BJ (cell line): ENCODE results near the gene AP1S2. TPM values are rescaled to one million over a fixed set of nuclear protein-coding genes. Genes with fewer than 3 reads are reported as not detected.
A peak's percentile ranks its signal among the peaks of the same experiment; 100 is the strongest.

ENCODE experiments used
- CTCF ChIA-PET: fragments of 350-600 bp; formaldehyde crosslinking; extraction: SDS; loops from one replicate; lab custom pipeline; 2021; ENCODE audit warnings: antibody characterized with exemption, inconsistent platforms; lab: Yijun Ruan, JAX
- POLR2A ChIA-PET: fragments of 300-600 bp; sonication (Branson Sonifier 250); formaldehyde crosslinking; extraction: SDS; loops from one replicate; lab custom pipeline; 2021; ENCODE audit warnings: antibody characterized with exemption; lab: Charles Lee
- DNase-seq: peaks from one replicate; pipeline ENCODE4 v3.0.0-alpha.2; 2011; ENCODE audit warnings: low read depth
- H3K27me3 ChIP-seq: 2 replicates; pipeline ENCODE4 v1.6.0; 2011; ENCODE audit warnings: low read length; ENCODE audit not compliant: control insufficient read depth, insufficient read depth
- H3K36me3 ChIP-seq: 2 replicates; pipeline ENCODE4 v1.5.1; 2011; ENCODE audit warnings: low read length; ENCODE audit not compliant: control insufficient read depth, insufficient read depth
- H3K4me3 ChIP-seq: 2 replicates; pipeline ENCODE4 v1.5.1; 2011; ENCODE audit warnings: low read depth, mild to moderate bottlenecking, control low read depth, low read length
- CTCF ChIP-seq: IDR thresholded peaks from 2 replicates; pipeline ENCODE4 v1.5.1; 2011; ENCODE audit warnings: low read depth, mild to moderate bottlenecking, control low read depth, inconsistent platforms, low read length, moderate library complexity; ENCODE audit not compliant: insufficient read depth
- polyA minus RNA-seq: library from RNA; depleted of rRNA, polyadenylated mRNA; stranded (reverse); fragments of >200 nt; gene quantifications from 2 replicates; pipeline ENCODE4 v1.2.3, GENCODE V29; 2011; rRNA and poly(A)+ RNA removed
- polyA plus RNA-seq: library from polyadenylated mRNA; depleted of rRNA; stranded (reverse); fragments of >200 nt; gene quantifications from 2 replicates; pipeline ENCODE4 v1.2.3, GENCODE V29; 2011; rRNA removed

The AP1S2 gene
- polyA plus RNA-seq: 14.8 and 32.5 TPM in 2 replicates
- polyA minus RNA-seq: 9.6 and 11.4 TPM in 2 replicates

GRCh38 chrX:15854712-15855567 lies at the start of gene AP1S2:
AP1S2 (minus strand) TSS chrX:15854813; CDS start chrX:15852524, 2,289 bp downstream.
- H3K4me3 ChIP-seq: peak within 1 kb of the TSS; percentile 67
- H3K27me3 ChIP-seq: no peaks in the 10 kb centered on the region
- no peak for TF ChIP-seq CTCF
- H3K36me3 ChIP-seq: no peaks in the 10 kb centered on the region
- peak; percentile 63 for DNase-seq
- CTCF ChIA-PET: interaction anchor here (1.0 kb wide), 1 partner anchor 231 kb away, joined by 3 read pairs; no protein-coding TSS in a partner anchor
- POLR2A ChIA-PET: no interaction called here

GRCh38 chrX:15903186-15903681 lies 48.6 kb upstream of the AP1S2 start:
- CTCF ChIA-PET: no interaction called here
- POLR2A ChIA-PET: no interaction called here
- no peak for TF ChIP-seq CTCF
- no peaks in the 10 kb centered on the region for H3K36me3 ChIP-seq
- DNase-seq: no peak
- H3K27me3 ChIP-seq: no peaks in the 10 kb centered on the region
- no peak overlapping the region for H3K4me3 ChIP-seq

- no peak overlapping the region for H3K4me3 ChIP-seq
- POLR2A ChIA-PET: no interaction called here
- TF ChIP-seq CTCF: no peak
- H3K27me3 ChIP-seq: no peaks in the 10 kb centered on the region
- no peak for DNase-seq
- CTCF ChIA-PET: interaction anchor here (0.8 kb wide), 1 partner anchor 25 kb away, joined by 3 read pairs; no protein-coding TSS in a partner anchor
- H3K36me3 ChIP-seq: no peaks in the 10 kb centered on the region
These were observed 40.7 kb upstream of the AP1S2 start for GRCh38 chrX:15895334-15895733.

GRCh38 chrX:15894724-15895123 lies 40.1 kb upstream of the AP1S2 start:
- no peaks in the 10 kb centered on the region for H3K36me3 ChIP-seq
- TF ChIP-seq CTCF: no peak
- CTCF ChIA-PET: interaction anchor here (0.8 to 0.9 kb wide), 2 partner anchors 25 to 38 kb away, joined by 3 read pairs; no protein-coding TSS in a partner anchor
- no peak overlapping the region for H3K4me3 ChIP-seq
- no peak for DNase-seq
- no peaks in the 10 kb centered on the region for H3K27me3 ChIP-seq
- POLR2A ChIA-PET: no interaction called here

GRCh38 chrX:15890463-15890862 lies 35.9 kb upstream of the AP1S2 start:
- no peak for TF ChIP-seq CTCF
- CTCF ChIA-PET: no interaction called here

More at GRCh38 chrX:15890463-15890862, 35.9 kb upstream of the AP1S2 start:
- POLR2A ChIA-PET: no interaction called here
- no peak for DNase-seq
- Histone ChIP-seq H3K27me3 (no peaks in the 10 kb centered on the region), H3K36me3 (no peaks in the 10 kb centered on the region), H3K4me3 (no peak overlapping the region)
